Gastrocnemius medialis (tissue), 4 donors: ENCODE results near the gene ZBTB12. TPM values are rescaled to one million over a fixed set of nuclear protein-coding genes. Genes with fewer than 3 reads are reported as not detected.
A peak's percentile ranks its signal among the peaks of the same experiment; 100 is the strongest.

ENCODE experiments used
- ATAC-seq, 2 donors: fragments of 150-250 bp; one replicate each; pipeline ENCODE4 v1.9.1; 2016
- DNase-seq, 2 donors: peaks; one replicate each; pipeline ENCODE4 v3.0.0-alpha.2; 2019
- H3K27ac ChIP-seq, 4 donors: fragments of 200-600 bp; sonication (generic); 1 replicate in 1 of 4; 2 replicates in 3 of 4; pipeline ENCODE4 v1.5.1; 2016 to 2018; ENCODE audit warnings: mild to moderate bottlenecking in 2 of 4, moderate library complexity in 1 of 4
- H3K27me3 ChIP-seq, 3 donors: fragments of 200-600 bp; sonication (generic) in 2 of 3; 1 replicate in 1 of 3; 2 replicates in 2 of 3; pipeline versions ENCODE4 v1.5.1 to v1.6.0; 2016 to 2019; ENCODE audit warnings: mild to moderate bottlenecking in 1 of 3, moderate library complexity in 1 of 3
- H3K36me3 ChIP-seq, 2 donors: fragments of 200-600 bp; sonication (generic) in 1 of 2; one replicate each; pipeline ENCODE4 v1.5.1; 2017 to 2018
- H3K4me1 ChIP-seq, 2 donors: fragments of 200-600 bp; sonication (generic) in 1 of 2; one replicate each; pipeline ENCODE4 v1.5.1; 2016 to 2017; ENCODE audit warnings: mild to moderate bottlenecking in 2 of 2
- H3K4me3 ChIP-seq, 4 donors: fragments of 200-600 bp; sonication (generic) in 3 of 4; 1 replicate in 1 of 4; 2 replicates in 3 of 4; pipeline ENCODE4 v1.5.1; 2016 to 2019; ENCODE audit warnings: mild to moderate bottlenecking in 2 of 4
- H3K9me3 ChIP-seq, 3 donors: fragments of 200-600 bp; sonication (generic) in 2 of 3; 1 replicate in 1 of 3; 2 replicates in 2 of 3; pipeline ENCODE4 v1.5.1; 2016 to 2019
- POLR2A ChIP-seq, 2 donors: fragments of 450-650 bp; IDR thresholded peaks; one replicate each; pipeline ENCODE4 v1.6.1; 2017; ENCODE audit warnings: antibody characterized with exemption in 2 of 2, mild to moderate bottlenecking in 2 of 2, moderate library complexity in 2 of 2
- in situ Hi-C, 4 donors: fragments of 200-750 bp; cut with MboI; loops; one replicate each; pipeline versions ENCODE4 v1.15.0 to v1.8.0; 2017; ENCODE audit warnings: low sequenced_read_pairs in 4 of 4
- intact Hi-C: fragments of 100-400 bp; cut with DNase I; formaldehyde crosslinking; loops from one replicate; pipeline ENCODE4 v1.15.1; 2023; ENCODE audit warnings: low total_unique reads
- total RNA-seq, 4 donors: library from RNA; depleted of rRNA; stranded (reverse); fragments of >200 nt; gene quantifications; one replicate each; pipeline versions ENCODE4 v1.1.0 to v1.2.3, GENCODE V29; 2016
- TF ChIP-seq, protein P1 (sequence below), 5 experiments: fragments of 450-650 bp in 3 of 5; fragments of 200-600 bp in 2 of 5; sonication (generic) in 2 of 5; IDR thresholded peaks in 4 of 5; conservative IDR thresholded peaks in 1 of 5; 1 replicate in 4 of 5; 2 replicates in 1 of 5; pipeline ENCODE4 v1.5.1; 2016 to 2019; ENCODE audit warnings: antibody characterized with exemption in 5 of 5, mild to moderate bottlenecking in 3 of 5, moderate library complexity in 3 of 5

The ZBTB12 gene
- total RNA-seq, 4 donors from 2014 or later = 0.26 TPM; not detected in 3

GRCh38 chr6:31945154-31945506, 43.2 kb upstream of the ZBTB12 start:
- in situ Hi-C loops (no loop called here), intact Hi-C loops (no loop called here)
- no peaks in the 10 kb centered on the region for H3K36me3 ChIP-seq
- H3K27ac ChIP-seq = peak overlapping the region; percentile 55 to 80 (median 74)
- no peaks in the 10 kb centered on the region for H3K9me3 ChIP-seq
- H3K27me3 ChIP-seq = peaks cover 3 to 12% (median 12%) of the 10 kb centered on the region in 3 donors
- H3K4me1 ChIP-seq = no peaks in the 10 kb centered on the region
- DNase-seq (no peak), ATAC-seq (no peak)
- no peak overlapping the region for H3K4me3 ChIP-seq
- TF ChIP-seq, protein P1, sequence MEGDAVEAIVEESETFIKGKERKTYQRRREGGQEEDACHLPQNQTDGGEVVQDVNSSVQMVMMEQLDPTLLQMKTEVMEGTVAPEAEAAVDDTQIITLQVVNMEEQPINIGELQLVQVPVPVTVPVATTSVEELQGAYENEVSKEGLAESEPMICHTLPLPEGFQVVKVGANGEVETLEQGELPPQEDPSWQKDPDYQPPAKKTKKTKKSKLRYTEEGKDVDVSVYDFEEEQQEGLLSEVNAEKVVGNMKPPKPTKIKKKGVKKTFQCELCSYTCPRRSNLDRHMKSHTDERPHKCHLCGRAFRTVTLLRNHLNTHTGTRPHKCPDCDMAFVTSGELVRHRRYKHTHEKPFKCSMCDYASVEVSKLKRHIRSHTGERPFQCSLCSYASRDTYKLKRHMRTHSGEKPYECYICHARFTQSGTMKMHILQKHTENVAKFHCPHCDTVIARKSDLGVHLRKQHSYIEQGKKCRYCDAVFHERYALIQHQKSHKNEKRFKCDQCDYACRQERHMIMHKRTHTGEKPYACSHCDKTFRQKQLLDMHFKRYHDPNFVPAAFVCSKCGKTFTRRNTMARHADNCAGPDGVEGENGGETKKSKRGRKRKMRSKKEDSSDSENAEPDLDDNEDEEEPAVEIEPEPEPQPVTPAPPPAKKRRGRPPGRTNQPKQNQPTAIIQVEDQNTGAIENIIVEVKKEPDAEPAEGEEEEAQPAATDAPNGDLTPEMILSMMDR (IDR thresholded peaks at IDR 0.05 in 4 of 5, conservative IDR thresholded peaks at IDR 0.05 in 1 of 5) = no peak
- no peak for TF ChIP-seq POLR2A (IDR thresholded peaks at IDR 0.05)

DNA sequence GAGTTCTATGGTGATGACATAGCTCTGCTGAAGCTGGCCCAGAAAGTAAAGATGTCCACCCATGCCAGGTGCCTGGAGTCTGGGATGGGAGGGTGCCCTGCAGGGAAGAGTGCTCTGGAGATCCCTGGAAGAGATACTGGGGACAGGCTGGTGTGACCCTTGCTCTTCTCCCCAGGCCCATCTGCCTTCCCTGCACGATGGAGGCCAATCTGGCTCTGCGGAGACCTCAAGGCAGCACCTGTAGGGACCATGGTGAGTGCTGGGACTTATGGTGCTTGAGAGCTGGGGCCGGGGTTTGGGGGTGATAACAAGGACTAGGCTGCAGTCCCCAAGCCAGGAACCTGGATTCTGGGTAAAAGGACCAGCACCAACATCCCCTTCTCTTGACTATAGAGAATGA, 41.9 kb upstream of the ZBTB12 start:
- no peak overlapping the region for H3K4me3 ChIP-seq
- no peak overlapping the region for H3K27ac ChIP-seq
- H3K4me1 ChIP-seq = no peaks in the 10 kb centered on the region
- DNase-seq (no peak), ATAC-seq (no peak)
- intact Hi-C loops = no loop called here
- no peaks in the 10 kb centered on the region for H3K36me3 ChIP-seq
- no peak for TF ChIP-seq POLR2A (IDR thresholded peaks at IDR 0.05)
- TF ChIP-seq, protein P1 (IDR thresholded peaks at IDR 0.05 in 4 of 5, conservative IDR thresholded peaks at IDR 0.05 in 1 of 5) = no peak
- in situ Hi-C loops = no loop called here
- H3K9me3 ChIP-seq = no peaks in the 10 kb centered on the region
- peaks cover 3 to 12% (median 12%) of the 10 kb centered on the region in 3 donors for H3K27me3 ChIP-seq

DNA sequence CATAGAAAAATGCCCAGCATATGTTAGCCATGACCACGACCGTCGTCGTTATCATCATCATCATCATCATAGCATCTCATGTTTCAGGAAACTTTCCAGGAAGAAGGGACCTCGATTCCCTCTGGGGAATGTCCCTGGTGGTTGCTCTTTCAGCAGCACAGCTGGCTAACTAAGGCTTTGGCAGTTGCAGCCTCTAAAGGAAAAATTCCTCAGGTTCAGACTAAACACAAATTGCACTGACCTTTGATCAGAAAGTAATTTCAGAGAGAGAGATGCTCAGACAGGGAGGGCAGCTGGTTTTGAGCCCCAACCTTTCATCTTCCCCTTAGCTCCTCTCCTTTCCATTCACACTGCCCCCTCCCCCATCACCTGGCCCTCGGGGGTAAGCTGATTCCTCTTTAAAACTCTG, 38.4 kb upstream of the ZBTB12 start:
- H3K27ac ChIP-seq = no peak overlapping the region
- DNase-seq (no peak), ATAC-seq (no peak)
- H3K27me3 ChIP-seq = peaks cover 3 to 12% (median 10%) of the 10 kb centered on the region in 3 donors
- intact Hi-C loops = no loop called here
- H3K36me3 ChIP-seq = no peaks in the 10 kb centered on the region
- H3K4me3 ChIP-seq = no peak overlapping the region
- H3K9me3 ChIP-seq = no peaks in the 10 kb centered on the region
- in situ Hi-C loops = no loop called here
- no peak for TF ChIP-seq POLR2A (IDR thresholded peaks at IDR 0.05)
- TF ChIP-seq, protein P1 (IDR thresholded peaks at IDR 0.05 in 4 of 5, conservative IDR thresholded peaks at IDR 0.05 in 1 of 5) = no peak
- no peaks in the 10 kb centered on the region for H3K4me1 ChIP-seq

DNA sequence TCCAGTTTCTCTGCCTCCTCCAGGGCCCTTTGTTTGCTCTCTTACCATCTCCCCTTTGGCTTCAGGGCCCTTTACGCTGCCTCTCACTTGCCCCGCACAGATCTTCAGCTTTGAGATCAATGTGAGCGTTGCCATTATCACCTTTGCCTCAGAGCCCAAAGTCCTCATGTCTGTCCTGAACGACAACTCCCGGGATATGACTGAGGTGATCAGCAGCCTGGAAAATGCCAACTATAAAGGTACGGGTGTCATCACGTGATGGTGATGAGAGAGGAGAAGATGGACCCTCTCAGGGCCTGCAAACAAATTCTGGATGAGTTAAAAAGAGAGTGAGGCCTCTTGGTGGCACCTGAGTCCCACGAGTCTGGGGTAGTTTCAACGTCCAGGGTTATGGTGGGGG, 33.9 kb upstream of the ZBTB12 start:
- ATAC-seq (no peak), DNase-seq (no peak)
- Histone ChIP-seq H3K27ac (no peak overlapping the region), H3K9me3 (no peaks in the 10 kb centered on the region), H3K4me3 (no peak overlapping the region), H3K36me3 (no peaks in the 10 kb centered on the region), H3K27me3 (no peaks in the 10 kb centered on the region), H3K4me1 (no peaks in the 10 kb centered on the region)
- intact Hi-C loops = no loop called here
- in situ Hi-C loops = no loop called here
- TF ChIP-seq, protein P1 (IDR thresholded peaks at IDR 0.05 in 4 of 5, conservative IDR thresholded peaks at IDR 0.05 in 1 of 5) = no peak
- no peak for TF ChIP-seq POLR2A (IDR thresholded peaks at IDR 0.05)

- no peak for ATAC-seq
- DNase-seq = no peak
- no peak for TF ChIP-seq POLR2A (IDR thresholded peaks at IDR 0.05)
Observed at GRCh38 chr6:31935021-31935420, 33.1 kb upstream of the ZBTB12 start.

More at GRCh38 chr6:31935021-31935420, 33.1 kb upstream of the ZBTB12 start:
- Histone ChIP-seq H3K27ac (no peak overlapping the region), H3K4me1 (no peaks in the 10 kb centered on the region), H3K27me3 (no peaks in the 10 kb centered on the region), H3K9me3 (no peaks in the 10 kb centered on the region), H3K36me3 (no peaks in the 10 kb centered on the region), H3K4me3 (no peak overlapping the region)
- intact Hi-C loops (no loop called here), in situ Hi-C loops (no loop called here)
